ENCODE results near the gene RPGRIP1.
"Not testable (repeated sequence)": the region's sequence is repeated elsewhere in the genome, so short reads cannot be mapped to it uniquely, and the experiment has no call there.

Gene RPGRIP1
- 0.14 to 0.24 reads per million in 2 donors for total RNA-seq

DNA sequence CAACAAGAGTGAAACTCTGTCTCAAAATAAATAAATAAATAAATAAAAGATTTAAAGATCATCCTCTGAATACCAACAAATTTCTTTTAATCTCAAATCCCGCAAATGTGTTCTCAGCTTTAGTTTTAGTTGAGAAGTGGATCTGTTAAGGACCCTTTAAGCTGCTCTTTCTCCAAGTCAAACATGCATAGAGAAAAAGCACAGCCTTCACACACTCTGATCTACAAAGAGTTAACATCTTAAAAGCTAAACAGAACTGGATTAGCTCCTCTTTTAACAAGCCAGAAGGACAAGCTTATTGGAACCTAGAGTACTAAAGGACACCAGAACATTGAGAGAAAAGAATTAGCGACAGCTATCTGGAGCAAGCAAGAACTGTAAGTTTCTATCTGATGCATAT, at the start of gene RPGRIP1:
Gene RPGRIP1, plus strand, starts transcription at position 301 of the 400 bp plus-strand sequence. CDS start 7,894 bp downstream, outside the sequence.
- DNase-seq = no peak

DNA sequence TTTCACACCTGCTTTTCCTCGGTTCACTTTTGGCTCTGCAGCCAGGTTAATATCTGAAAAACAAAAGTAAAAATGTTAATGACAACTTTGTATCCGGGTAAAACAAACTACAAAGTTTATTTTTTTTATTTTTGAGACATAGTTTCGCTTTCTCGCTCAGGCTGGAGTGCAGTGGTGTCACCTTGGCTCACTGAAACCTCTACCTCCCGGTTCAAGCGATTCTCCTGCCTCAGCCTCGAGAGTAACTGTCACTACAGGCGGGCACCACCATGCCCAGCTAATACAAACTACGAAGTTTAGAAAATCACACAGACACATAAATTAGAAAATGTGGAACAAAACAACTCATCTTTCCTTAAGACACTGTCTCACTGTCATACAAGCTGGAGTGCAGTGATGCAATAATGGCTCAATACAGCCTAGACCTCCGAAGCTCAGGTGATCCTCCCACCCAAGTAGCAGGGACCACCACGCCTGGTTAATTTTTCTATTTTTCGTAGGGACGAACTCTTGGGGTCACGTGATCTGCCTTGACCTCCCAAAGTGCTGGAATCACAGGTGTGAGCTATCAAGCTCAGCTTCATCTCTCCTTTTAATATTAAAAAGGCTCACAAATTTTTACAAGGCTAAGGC, 48.7 kb upstream of the RPGRIP1 start:
- DNase-seq = no peak

DNA sequence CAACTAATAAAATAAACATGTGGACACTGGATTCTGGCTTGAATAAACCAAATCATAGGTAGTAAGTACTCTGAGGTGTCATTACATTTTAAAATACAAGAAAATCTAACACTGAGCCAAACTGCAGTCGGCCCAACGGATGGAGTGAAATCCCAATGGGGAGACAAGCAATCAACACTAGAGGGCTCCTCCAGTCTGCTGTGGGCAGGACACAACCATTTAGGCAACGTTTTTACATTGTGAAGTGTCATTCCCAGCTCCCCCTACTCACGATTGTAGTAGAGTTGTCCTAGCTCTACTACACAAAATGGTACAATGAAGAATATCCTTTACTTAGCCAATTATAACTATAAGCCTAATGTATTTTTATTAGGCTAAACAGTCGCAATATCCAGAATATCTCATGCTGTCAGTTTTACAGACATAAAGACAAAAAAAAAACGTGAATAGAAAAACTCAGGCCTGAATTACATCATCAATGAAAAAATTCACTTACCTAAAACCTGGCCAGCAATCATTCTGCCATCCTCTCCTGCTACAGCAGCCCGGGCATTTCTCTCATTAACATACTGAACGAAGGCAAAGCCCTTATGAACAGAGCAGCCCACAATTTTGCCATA, 46.3 kb upstream of the RPGRIP1 start:
- no peak for DNase-seq

DNA sequence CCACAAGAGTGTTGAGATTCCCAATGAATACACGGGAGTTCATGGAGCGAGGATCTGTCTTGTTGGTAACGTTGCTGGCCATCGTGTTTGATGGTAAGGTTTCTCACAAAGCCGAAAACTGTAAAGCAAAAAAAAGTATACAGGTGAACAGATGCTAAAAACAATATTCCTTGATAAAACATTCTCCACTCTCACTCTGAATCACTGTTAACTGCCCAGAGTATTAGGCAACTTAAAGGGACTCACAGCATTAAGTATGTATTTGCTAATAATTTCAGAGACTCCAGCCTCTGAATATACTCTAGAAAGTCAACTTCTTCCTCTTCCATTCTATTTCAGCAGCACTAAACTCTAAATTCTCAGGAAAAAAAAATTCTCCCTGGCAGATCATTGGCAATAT, 45.8 kb upstream of the RPGRIP1 start:
- DNase-seq = no peak

DNA sequence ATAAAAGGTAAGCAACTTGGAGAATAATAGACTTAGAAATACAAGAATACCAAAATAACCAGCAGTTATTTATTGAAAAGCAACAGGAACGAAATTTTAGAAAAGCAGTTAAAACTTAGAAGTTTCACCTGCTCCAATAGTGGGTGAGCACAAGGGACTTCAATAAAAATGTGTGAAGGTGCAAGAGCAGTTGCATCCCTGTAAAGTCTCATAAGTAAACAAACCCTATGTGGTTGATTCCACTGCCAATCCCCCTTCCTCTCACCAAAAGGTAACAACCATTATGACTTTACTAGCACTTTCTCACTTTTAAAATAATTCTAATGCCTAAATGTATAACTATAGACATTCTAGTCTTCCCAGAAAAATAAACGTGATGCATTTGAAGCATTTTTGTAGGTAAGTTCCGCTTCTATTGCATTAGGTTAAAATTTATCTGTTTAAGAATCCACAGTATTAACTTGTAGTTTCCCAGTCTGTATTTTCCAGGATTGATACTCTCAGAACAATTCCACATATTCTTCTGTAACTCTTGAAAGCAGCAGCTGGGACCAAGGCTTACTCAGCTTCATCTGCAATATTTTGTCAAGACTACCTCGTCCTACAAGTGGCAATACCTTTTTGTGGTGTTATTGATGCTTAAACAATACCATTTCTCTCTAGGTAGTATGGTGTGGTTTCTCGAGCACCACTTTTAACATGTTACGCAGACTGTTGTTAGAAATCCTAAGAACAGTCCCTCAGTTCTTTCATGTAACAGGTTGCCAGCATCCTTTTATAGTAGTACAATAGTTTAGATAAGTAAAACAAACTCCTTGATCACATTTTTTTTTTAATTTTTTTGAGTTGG, 42.7 kb upstream of the RPGRIP1 start:
- DNase-seq = no peak

DNA sequence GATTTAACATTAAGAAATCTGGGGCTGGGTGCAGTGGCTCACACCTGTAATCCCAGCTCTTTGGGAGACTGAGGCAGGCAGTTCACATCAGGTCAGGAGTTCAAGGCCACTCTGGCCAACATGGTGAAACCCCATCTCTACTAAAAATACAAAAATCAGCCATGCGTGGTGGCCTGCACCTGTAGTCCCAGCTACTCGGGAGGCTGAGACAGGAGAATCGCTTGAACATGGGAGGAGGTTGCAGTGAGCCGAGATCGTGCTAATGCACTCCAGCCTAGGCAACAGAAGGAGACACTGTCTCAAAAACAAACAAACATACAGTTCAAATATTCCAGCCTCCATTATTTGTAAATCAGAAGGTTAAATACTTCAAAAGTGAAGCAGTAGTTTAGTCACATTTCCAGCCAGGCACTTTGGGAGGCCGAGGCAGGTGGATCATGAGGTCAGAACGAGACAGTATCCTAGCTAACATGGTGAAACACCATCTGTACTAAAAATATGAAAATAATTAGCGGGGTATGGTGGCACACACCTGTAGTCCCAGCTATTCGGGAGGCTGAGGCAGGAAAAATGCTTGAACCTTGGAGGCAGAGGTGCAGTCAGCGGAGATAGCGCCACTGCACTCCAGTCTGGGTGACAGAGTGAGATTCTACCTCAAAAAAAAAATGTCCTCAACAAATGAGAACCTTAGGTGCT, 40.9 kb upstream of the RPGRIP1 start:
- no peak for DNase-seq

DNA sequence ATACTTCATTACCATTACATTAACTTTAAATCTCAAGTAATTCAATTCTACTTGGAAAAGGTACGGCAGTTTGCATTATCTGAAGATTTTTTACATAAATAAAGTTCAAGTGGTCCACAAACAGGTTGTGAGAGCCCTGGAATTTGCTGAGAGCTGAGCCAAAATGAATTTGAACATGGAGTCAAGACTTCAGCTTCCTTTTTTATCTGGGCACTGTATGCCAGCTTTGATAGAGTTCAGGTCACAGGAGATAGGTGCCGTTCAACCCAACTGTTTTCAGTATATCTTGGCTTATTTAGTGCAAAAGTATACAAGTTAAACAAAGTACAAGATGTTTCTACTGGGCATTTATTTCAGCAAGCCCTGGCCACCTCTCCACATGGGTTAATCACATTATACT, 39.5 kb upstream of the RPGRIP1 start:
- no peak for DNase-seq

DNA sequence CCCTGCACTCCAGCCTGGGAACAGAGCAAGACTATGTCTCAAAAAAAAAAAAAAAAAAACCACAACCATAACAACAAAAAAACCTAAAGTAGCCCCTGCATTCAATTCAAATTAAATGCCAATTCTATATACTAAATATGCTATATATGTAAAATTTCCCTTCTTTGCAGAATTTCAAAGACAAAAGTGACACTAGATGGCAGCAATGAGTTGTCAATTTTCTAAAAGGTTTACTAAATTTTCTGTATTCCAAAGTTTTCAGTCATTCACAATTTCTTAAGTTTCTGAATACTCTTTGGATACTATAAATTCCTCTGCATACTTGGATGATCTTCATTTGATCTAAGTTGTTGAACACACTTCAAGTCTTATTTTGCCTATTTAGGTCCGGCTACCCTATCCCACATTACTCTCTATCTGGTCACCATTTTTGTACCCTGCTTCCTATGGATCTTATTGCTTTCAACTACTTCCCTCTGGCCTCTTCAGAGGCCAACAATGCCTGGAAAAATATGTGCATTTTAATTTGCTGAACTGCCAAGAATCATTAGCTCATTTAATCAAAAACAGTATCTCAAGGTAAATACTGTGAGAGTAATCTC, 38.6 kb upstream of the RPGRIP1 start:
- DNase-seq = no peak

DNA sequence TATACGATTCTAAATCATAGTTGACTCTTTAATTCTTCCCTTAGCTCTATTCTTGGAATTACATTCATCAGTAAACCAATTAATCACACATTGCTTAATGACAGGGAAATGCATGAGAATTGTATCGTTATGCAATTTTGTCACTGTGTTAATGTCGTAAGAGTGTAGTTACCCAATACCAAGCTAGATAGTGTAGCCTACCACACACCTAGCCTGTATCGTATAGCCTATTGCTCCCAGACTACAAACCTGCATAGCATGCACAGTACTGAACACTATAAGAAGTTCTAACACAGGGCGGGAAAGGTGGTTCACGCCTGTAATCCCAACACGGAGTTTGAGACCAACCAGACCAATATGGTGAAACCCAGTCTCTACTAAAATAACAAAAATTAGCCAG, 35.3 kb upstream of the RPGRIP1 start:
- no peak for DNase-seq

DNA sequence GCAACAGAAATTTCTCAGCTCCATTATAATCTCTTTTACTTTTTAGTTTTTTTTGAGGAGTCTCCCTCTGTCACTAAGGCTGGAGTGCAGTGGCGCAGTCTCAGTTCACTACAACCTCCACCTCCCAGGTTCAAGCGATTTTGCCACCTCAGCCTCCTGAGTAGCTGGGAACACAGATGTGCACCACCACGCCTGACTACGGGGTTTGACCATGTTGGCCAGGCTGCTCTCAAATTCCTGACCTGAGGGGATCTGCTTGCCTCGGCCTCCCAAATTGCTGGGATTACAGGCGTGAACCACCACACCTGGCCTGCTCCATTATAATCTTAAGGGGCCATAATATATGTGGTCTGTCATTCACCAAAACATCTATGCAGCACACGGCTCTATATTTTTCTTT, 34.1 kb upstream of the RPGRIP1 start:
- DNase-seq = no peak

DNA sequence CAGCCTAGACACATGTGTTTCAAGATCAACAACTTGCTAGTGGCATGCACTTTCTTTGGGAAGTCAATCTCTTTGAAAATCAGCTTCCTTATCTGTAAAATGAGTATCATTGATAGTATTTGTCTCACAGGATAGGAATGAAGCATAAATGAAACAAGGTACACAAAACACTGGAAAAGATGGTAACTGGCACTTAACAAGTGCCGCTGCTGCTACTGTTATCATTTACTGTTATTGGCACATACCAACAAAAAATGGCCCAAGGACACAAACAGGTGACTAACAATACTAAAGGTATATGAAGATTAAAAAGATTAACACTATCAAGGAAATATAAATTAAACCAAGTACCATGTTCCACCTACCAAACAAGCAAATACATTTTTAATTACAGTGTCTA, 31.5 kb upstream of the RPGRIP1 start:
- no peak for DNase-seq

DNA sequence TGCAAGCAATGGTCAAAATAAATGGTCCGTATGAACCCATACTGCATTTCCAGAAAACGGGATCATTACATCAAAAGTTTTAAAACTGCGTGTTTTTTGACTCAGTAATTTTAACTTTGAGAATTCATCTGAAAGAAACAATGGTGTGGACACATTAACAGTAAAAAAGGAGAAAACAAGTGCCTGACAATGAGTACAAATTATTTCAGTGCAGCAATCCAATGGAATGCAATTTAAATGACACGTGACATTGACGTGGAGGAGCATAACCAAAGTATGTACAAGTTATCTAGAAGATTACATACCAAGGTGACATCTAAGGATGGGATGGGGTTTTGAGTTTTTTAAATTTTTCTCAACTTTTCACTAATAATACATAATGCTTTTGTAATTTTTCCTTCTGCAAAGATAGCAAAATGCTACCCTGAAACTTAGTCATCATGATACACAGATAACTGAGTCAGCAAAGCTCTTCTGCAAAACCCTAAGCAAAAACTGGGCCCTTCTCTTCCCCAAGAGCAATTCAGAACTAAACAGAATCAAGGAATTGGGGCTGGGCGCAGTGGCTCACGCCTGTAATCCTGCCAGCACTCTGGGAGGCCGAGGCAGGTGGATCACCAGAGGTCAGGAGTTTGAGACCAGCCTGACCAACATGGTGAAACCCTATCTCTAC, 31.0 kb upstream of the RPGRIP1 start:
- DNase-seq = no peak

DNA sequence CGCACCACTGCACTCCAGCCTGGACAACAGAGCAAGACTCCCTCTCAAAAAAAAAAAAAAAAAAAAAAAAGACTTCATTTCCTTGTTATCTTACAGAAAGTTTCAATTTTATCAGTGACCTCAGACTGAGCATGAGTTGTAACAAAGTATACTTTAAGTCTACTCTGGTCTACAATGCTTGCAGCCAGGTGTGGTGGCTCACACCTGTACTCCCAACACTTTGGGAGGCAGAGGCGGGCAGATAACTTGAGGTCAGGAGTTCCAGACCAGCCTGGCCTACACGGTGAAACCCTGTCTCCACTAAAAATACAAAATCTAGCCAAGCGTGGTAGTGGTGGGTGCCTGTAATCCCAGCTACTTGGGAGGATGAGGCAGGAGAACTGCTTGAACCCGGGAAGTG, 28.7 kb upstream of the RPGRIP1 start:
- DNase-seq = no peak

DNA sequence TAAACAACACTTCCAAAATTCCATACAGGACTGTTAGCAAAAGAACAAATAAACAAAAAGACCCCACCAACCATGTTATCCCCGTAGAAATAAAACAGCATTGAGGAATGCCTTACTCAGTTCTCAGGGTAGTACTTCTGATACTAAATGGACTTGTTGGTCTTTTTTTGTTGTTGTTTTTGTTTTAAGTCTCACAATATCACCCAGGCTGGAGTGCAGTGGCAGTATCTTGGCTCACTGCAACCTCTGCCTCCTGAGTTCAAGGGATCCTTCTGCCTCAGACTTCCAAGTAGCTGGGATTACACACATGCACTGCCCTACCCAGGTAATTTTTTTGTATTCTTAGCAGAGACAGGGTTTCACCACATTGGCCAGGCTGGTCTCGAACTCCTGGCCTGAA, 27.7 kb upstream of the RPGRIP1 start:
- DNase-seq = no peak

DNA sequence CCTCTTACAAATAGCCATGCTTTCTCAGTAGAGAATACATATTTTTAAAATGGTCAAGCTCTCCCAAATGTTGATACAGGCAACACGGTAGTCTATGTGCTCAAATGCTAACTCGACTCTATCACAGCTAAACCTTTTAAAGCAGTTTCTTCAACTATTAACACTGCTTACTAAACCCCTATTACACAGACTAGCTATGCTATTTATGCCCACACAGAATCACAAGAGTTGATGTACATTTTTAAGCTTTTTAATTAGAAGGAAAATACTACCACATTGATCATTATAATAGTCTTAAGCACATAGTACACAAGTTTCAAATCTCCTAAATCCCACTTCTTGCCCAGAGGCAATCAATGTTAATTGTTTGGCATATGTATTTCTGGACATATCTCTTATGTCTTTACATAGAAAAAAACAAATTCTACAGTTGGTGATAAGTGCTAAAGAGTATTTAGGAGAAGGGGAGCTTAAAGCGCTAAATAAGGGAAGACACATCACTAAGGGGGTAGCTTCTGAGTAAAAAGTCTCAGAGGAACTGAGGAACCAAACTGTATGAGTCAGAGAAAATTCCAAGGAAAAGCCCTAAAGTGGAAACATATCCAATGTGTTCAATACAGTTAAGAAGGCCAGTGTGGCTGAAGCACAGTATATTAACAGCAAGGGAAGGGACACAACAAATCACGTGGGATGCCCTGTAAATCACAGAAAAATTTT, 24.3 kb upstream of the RPGRIP1 start:
- no peak for DNase-seq

DNA sequence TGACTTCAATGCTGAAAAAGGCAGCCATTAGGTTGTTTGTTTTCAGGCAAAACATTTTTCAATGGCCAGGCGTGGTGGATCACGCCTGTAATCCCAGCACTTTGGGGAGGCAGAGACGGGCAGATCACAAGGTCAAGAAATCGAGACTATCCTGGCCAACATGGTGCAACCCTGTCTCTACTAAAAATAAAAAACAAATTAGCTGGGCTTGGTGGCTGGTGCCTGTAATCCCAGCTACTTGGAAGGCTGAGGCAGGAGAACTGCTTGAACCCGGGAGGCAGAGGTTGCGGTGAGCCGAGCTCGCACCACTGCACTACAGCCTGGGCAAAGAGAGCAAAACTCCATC, 23.8 kb upstream of the RPGRIP1 start:
- not testable (repeated sequence) for DNase-seq

DNA sequence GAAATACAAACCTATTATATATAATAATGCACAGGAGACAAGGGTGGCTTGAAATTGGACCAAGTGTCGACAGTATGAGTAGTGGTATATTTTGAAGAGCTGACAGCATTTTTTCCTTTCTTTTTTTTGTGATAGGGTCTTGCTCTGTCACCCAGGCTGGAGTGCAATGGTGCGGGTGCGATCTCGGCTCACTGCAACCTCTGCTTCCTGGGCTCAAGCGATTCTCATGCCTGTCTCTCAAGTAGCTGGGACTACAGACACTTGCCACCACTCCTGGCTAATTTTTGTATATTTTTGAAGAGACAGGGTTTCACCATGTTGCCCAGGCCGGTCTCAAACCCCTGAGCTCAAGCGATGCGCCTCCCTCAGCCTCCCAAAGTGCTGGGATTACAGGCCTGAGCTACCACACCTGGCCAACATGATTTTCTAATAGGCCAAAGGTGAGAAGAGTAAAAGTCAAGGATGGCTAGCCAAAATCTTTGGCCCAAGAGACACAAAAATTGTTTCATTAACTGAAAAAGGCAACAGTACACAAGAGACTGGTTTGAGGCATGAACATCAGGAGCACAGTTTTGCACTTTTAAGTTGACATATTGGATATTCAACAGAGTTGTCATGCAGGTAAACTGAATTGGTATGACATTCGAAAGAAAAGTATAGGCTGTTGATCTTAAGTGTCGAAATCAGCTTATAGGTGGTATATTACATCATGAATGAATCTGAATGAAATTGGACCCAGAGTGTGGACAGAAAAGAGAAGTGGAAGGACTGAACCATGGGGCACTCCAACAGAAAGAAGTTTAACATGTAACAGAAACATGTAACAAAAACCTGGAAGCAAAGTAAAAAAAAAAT, 23.1 kb upstream of the RPGRIP1 start:
- no peak for DNase-seq

DNA sequence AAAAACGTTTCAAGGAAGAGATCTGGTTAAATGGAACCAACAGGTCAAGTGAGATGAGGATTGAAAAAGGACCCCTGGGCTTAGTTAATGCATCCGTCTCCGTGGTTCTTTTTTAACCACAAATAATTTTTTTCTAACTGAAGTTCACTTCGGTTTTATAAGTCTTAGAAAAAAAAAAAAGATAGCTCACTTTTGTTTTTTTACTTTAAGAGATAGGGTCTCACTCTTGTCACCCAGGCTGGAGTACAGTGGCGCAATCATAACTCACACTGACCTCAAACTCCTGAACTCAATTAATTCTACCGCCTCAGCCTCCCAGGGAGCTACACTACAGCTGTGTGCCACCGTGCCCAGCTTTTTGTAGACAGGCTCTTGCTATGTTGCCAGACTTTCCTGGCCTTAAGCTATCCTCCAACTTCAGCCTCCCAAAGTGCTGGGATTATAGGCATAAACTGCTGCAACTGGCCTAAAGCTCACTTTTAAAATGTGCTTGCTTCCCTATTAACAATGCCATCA, 22.4 kb upstream of the RPGRIP1 start:
- no peak for DNase-seq

DNA sequence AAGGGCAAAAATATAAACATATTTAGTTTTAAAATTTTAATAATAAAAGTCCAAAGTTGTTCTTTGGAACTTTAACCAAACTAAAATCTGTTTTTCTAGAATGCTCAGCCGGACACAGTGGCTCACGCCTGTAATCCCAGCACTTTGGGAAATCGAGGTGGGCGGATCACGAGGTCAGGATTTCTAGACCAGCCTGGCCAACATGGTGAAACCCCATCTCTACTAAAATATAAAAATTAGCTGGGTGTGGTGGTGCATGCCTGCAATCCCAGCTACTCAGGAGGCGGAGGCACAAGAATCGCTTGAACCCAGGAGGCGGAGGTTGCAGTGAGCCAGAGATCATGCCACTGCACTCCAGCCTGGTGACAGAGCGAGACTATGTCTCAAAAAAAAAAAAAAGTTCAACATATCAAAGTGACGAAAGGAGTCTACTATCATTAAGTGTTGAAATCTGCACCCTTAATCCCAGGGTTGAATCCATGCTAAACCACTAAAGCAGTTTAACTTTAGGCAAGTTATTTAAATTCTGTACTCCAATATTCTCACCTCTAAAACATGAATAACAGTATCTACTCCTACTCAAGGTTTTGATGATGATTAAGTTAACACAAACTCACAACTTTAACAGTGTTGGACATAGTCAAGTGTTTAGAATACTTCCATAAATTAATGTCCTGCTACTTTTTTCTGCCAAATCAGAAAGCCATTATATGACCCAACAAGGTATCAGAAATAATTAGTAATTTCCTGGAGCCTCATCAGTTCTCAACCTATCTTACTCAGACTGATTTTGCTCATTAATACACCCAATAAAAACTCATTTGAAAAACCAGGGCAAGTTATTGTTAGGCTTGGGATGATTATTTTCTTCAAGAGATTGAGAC, 21.6 kb upstream of the RPGRIP1 start:
- DNase-seq = no peak

All from T-helper 9 cell (primary cell).